WTC11 (cell line): ENCODE measurements around the gene SSH3. TPM values are rescaled to one million over a fixed set of nuclear protein-coding genes. Genes with fewer than 3 reads are reported as not detected.

Experiments
- ATAC-seq: fragments of 200-7000 bp; cut with Tn5 transposase; 2 replicates; pipeline ENCODE4 v1.10.0; 2021; ENCODE audit warnings: mild to moderate bottlenecking, moderate library complexity
- CTCF ChIA-PET: fragments of 300-600 bp; sonication (Branson Sonifier 250); formaldehyde crosslinking; loops from one replicate; lab custom pipeline; 2021; ENCODE audit warnings: antibody characterized with exemption; lab: Charles Lee
- POLR2A ChIA-PET: fragments of 350-600 bp; sonication (Branson Sonifier 250); formaldehyde crosslinking; loops from one replicate; lab custom pipeline; 2021; ENCODE audit warnings: antibody characterized with exemption; lab: Charles Lee
- DNase-seq: peaks from one replicate; pipeline ENCODE4 v3.0.0; 2021; ENCODE audit warnings: low spot score
- H3K27ac Mint-ChIP-seq: 2 replicates; pipeline ENCODE4 v1.8.0; 2021; ENCODE audit warnings: mixed read lengths
- H3K27me3 Mint-ChIP-seq: 2 replicates; pipeline ENCODE4 v1.8.0; 2021; ENCODE audit warnings: low read depth, mild to moderate bottlenecking, moderate library complexity, mixed read lengths
- H3K36me3 Mint-ChIP-seq: 2 replicates; pipeline ENCODE4 v1.8.0; 2021; ENCODE audit warnings: mixed read lengths
- H3K4me1 Mint-ChIP-seq: 2 replicates; pipeline ENCODE4 v1.8.0; 2022; ENCODE audit warnings: mixed read lengths
- H3K4me3 Mint-ChIP-seq: 2 replicates; pipeline ENCODE4 v1.8.0; 2021; ENCODE audit warnings: mild to moderate bottlenecking, moderate library complexity, mixed read lengths
- H3K9me3 Mint-ChIP-seq: 2 replicates; pipeline ENCODE4 v1.8.0; 2021; ENCODE audit warnings: mixed read lengths
- ATF1 ChIP-seq: sonication (generic); formaldehyde crosslinking; IDR thresholded peaks from 2 replicates; pipeline ENCODE4 v1.8.1; 2023; ENCODE audit warnings: mild to moderate bottlenecking, moderate library complexity, missing genetic modification reagents
- GRHL2 ChIP-seq: fragments of 250-450 bp; sonication (Bioruptor Pico); IDR thresholded peaks from 2 replicates; pipeline ENCODE4 v1.8.0; 2022; ENCODE audit warnings: mild to moderate bottlenecking, moderate library complexity; ENCODE audit not compliant: insufficient replicate concordance, severe bottlenecking
- HMGA2 ChIP-seq: fragments of 250-450 bp; sonication (Bioruptor Pico); IDR thresholded peaks from 2 replicates; pipeline ENCODE4 v1.4.0; 2021; ENCODE audit warnings: mild to moderate bottlenecking, moderate library complexity
- JAZF1 ChIP-seq: fragments of 250-450 bp; sonication (Bioruptor Pico); IDR thresholded peaks from 2 replicates; pipeline ENCODE4 v1.9.0; 2021; ENCODE audit warnings: moderate library complexity, mild to moderate bottlenecking, inconsistent platforms
- JUN ChIP-seq: sonication (generic); formaldehyde crosslinking; IDR thresholded peaks from 2 replicates; pipeline ENCODE4 v1.8.0; 2023; ENCODE audit warnings: mild to moderate bottlenecking, missing genetic modification reagents
- MYBL2 ChIP-seq: sonication (generic); formaldehyde crosslinking; IDR thresholded peaks from 2 replicates; pipeline ENCODE4 v1.8.1; 2023; ENCODE audit warnings: mild to moderate bottlenecking, moderate library complexity, missing genetic modification reagents
- NFE2L1 ChIP-seq: sonication (generic); formaldehyde crosslinking; IDR thresholded peaks from 2 replicates; pipeline ENCODE4 v1.8.1; 2023; ENCODE audit warnings: missing genetic modification reagents
- NR2C2 ChIP-seq: sonication (generic); formaldehyde crosslinking; IDR thresholded peaks from 2 replicates; pipeline ENCODE4 v1.8.0; 2022; ENCODE audit warnings: mild to moderate bottlenecking, missing genetic modification reagents
- RORB ChIP-seq: fragments of 250-450 bp; sonication (Bioruptor Pico); IDR thresholded peaks from 2 replicates; pipeline ENCODE4 v1.9.0; 2021; ENCODE audit warnings: mild to moderate bottlenecking
- TEAD1 ChIP-seq: sonication (generic); formaldehyde crosslinking; IDR thresholded peaks from 2 replicates; pipeline ENCODE4 v1.8.0; 2022; ENCODE audit warnings: mild to moderate bottlenecking, missing genetic modification reagents
- TEAD4 ChIP-seq: sonication (generic); formaldehyde crosslinking; IDR thresholded peaks from 2 replicates; pipeline ENCODE4 v1.8.0; 2022; ENCODE audit warnings: mild to moderate bottlenecking, missing genetic modification reagents
- TP53 ChIP-seq: sonication (generic); formaldehyde crosslinking; IDR thresholded peaks from 2 replicates; pipeline ENCODE4 v1.8.1; 2023; ENCODE audit warnings: mild to moderate bottlenecking, missing genetic modification reagents
- ZBTB21 ChIP-seq: sonication (generic); formaldehyde crosslinking; IDR thresholded peaks from 2 replicates; pipeline ENCODE4 v1.8.1; 2023; ENCODE audit warnings: mild to moderate bottlenecking, missing genetic modification reagents, borderline replicate concordance
- ZNF317 ChIP-seq: sonication (generic); formaldehyde crosslinking; IDR thresholded peaks from 2 replicates; pipeline ENCODE4 v1.8.1; 2023; ENCODE audit warnings: low read depth, mild to moderate bottlenecking, moderate library complexity, missing genetic modification reagents, borderline replicate concordance
- ZNF396 ChIP-seq: fragments of 250-450 bp; sonication (Bioruptor Pico); IDR thresholded peaks from 2 replicates; pipeline ENCODE4 v1.8.0; 2021; ENCODE audit warnings: mild to moderate bottlenecking, moderate library complexity, borderline replicate concordance
- ZNF416 ChIP-seq: fragments of 250-450 bp; sonication (Bioruptor Pico); IDR thresholded peaks from 2 replicates; pipeline ENCODE4 v1.9.0; 2021; ENCODE audit warnings: mild to moderate bottlenecking, inconsistent platforms
- total RNA-seq: library from RNA; stranded (reverse); gene quantifications from 3 replicates; pipeline ENCODE4 v1.2.3, GENCODE V29; 2021
- TF ChIP-seq, protein P1 (sequence below): sonication (generic); formaldehyde crosslinking; IDR thresholded peaks from 2 replicates; pipeline ENCODE4 v1.8.0; 2022; ENCODE audit warnings: missing genetic modification reagents
- TF ChIP-seq, protein P2 (sequence below): sonication (generic); formaldehyde crosslinking; IDR thresholded peaks from 2 replicates; pipeline ENCODE4 v1.8.1; 2023; ENCODE audit warnings: mild to moderate bottlenecking, missing genetic modification reagents, moderate library complexity
- TF ChIP-seq, protein P3 (sequence below): fragments of 250-450 bp; sonication (Bioruptor Pico); IDR thresholded peaks from 2 replicates; pipeline ENCODE4 v1.8.0; 2021; ENCODE audit warnings: mild to moderate bottlenecking
- TF ChIP-seq, protein P4 (sequence below): sonication (generic); formaldehyde crosslinking; IDR thresholded peaks from 2 replicates; pipeline ENCODE4 v1.8.1; 2023; ENCODE audit warnings: mild to moderate bottlenecking, missing genetic modification reagents, borderline replicate concordance
- TF ChIP-seq, protein P5 (sequence below): sonication (generic); formaldehyde crosslinking; IDR thresholded peaks from 2 replicates; pipeline ENCODE4 v1.8.0; 2023; ENCODE audit warnings: missing genetic modification reagents
- TF ChIP-seq, protein P6 (sequence below): sonication (generic); formaldehyde crosslinking; IDR thresholded peaks from 2 replicates; pipeline ENCODE4 v1.8.1; 2022; ENCODE audit warnings: mild to moderate bottlenecking, moderate library complexity, missing genetic modification reagents
- TF ChIP-seq, protein P7 (sequence below): sonication (generic); formaldehyde crosslinking; conservative IDR thresholded peaks from 2 replicates; pipeline ENCODE4 v1.8.1; 2022; ENCODE audit warnings: mild to moderate bottlenecking, missing genetic modification reagents

Gene SSH3
- total RNA-seq, 1 experiment from 2014 or later: 42.3 TPM

DNA sequence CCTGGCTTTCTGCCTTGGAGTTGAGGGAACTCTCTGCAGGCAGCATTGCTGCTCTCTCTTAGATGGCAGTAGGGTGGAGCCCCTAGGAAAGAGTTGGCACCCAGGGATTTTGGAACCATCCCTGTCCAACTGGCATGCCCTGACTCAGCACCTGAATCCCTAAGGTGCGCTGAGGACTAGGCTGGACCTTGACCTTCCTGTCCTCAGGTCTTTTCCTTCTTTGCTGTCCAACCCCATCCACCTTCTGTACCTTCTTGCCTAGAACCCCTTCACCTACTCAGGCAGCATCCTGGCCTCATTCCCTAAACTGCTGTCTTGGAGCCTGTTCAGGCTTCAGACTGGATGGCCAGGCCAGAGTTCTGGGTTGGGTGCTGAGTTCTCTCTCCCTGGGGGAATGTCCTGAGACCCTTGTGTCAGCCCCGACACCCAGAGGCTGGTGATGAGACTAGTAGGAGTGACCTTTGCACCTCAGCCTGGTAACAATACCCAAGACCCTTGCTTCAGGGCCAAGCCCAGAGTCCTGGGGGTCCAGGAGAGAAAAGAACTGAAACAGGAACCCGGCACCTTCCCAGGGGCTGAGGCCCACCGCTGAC, 52.6 kb downstream of the SSH3 start:
- Mint-ChIP-seq H3K36me3 (no peaks in the 10 kb centered on the region), H3K9me3 (no peaks in the 10 kb centered on the region), H3K4me1 (peaks cover 30% of the 10 kb centered on the region), H3K27me3 (peaks cover 22% of the 10 kb centered on the region), H3K4me3 (no peak overlapping the region), H3K27ac (no peak overlapping the region)
- CTCF ChIA-PET: interaction anchor here (1.1 to 10.1 kb wide), 6 partner anchors 10 to 258 kb away, joined by 3 to 842 read pairs (median 14); partner anchors contain the start of genes CLCF1 and PPP1CA
- POLR2A ChIA-PET: no interaction called here
- ATAC-seq (no peak), DNase-seq (no peak)
- TF ChIP-seq ZNF317 (no peak), TEAD1 (no peak), ZBTB21 (no peak), GRHL2 (CRISPR knock-in tag) (no peak)
- TF ChIP-seq, protein P1, sequence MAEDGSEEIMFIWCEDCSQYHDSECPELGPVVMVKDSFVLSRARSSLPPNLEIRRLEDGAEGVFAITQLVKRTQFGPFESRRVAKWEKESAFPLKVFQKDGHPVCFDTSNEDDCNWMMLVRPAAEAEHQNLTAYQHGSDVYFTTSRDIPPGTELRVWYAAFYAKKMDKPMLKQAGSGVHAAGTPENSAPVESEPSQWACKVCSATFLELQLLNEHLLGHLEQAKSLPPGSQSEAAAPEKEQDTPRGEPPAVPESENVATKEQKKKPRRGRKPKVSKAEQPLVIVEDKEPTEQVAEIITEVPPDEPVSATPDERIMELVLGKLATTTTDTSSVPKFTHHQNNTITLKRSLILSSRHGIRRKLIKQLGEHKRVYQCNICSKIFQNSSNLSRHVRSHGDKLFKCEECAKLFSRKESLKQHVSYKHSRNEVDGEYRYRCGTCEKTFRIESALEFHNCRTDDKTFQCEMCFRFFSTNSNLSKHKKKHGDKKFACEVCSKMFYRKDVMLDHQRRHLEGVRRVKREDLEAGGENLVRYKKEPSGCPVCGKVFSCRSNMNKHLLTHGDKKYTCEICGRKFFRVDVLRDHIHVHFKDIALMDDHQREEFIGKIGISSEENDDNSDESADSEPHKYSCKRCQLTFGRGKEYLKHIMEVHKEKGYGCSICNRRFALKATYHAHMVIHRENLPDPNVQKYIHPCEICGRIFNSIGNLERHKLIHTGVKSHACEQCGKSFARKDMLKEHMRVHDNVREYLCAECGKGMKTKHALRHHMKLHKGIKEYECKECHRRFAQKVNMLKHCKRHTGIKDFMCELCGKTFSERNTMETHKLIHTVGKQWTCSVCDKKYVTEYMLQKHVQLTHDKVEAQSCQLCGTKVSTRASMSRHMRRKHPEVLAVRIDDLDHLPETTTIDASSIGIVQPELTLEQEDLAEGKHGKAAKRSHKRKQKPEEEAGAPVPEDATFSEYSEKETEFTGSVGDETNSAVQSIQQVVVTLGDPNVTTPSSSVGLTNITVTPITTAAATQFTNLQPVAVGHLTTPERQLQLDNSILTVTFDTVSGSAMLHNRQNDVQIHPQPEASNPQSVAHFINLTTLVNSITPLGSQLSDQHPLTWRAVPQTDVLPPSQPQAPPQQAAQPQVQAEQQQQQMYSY (CRISPR knock-in tag): no peak
- TF ChIP-seq, protein P2, sequence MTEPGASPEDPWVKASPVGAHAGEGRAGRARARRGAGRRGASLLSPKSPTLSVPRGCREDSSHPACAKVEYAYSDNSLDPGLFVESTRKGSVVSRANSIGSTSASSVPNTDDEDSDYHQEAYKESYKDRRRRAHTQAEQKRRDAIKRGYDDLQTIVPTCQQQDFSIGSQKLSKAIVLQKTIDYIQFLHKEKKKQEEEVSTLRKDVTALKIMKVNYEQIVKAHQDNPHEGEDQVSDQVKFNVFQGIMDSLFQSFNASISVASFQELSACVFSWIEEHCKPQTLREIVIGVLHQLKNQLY: no peak
- TF ChIP-seq, protein P3, sequence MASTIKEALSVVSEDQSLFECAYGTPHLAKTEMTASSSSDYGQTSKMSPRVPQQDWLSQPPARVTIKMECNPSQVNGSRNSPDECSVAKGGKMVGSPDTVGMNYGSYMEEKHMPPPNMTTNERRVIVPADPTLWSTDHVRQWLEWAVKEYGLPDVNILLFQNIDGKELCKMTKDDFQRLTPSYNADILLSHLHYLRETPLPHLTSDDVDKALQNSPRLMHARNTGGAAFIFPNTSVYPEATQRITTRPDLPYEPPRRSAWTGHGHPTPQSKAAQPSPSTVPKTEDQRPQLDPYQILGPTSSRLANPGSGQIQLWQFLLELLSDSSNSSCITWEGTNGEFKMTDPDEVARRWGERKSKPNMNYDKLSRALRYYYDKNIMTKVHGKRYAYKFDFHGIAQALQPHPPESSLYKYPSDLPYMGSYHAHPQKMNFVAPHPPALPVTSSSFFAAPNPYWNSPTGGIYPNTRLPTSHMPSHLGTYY: no peak
- TF ChIP-seq, protein P4, sequence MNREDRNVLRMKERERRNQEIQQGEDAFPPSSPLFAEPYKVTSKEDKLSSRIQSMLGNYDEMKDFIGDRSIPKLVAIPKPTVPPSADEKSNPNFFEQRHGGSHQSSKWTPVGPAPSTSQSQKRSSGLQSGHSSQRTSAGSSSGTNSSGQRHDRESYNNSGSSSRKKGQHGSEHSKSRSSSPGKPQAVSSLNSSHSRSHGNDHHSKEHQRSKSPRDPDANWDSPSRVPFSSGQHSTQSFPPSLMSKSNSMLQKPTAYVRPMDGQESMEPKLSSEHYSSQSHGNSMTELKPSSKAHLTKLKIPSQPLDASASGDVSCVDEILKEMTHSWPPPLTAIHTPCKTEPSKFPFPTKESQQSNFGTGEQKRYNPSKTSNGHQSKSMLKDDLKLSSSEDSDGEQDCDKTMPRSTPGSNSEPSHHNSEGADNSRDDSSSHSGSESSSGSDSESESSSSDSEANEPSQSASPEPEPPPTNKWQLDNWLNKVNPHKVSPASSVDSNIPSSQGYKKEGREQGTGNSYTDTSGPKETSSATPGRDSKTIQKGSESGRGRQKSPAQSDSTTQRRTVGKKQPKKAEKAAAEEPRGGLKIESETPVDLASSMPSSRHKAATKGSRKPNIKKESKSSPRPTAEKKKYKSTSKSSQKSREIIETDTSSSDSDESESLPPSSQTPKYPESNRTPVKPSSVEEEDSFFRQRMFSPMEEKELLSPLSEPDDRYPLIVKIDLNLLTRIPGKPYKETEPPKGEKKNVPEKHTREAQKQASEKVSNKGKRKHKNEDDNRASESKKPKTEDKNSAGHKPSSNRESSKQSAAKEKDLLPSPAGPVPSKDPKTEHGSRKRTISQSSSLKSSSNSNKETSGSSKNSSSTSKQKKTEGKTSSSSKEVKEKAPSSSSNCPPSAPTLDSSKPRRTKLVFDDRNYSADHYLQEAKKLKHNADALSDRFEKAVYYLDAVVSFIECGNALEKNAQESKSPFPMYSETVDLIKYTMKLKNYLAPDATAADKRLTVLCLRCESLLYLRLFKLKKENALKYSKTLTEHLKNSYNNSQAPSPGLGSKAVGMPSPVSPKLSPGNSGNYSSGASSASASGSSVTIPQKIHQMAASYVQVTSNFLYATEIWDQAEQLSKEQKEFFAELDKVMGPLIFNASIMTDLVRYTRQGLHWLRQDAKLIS (CRISPR knock-in tag): no peak

DNA sequence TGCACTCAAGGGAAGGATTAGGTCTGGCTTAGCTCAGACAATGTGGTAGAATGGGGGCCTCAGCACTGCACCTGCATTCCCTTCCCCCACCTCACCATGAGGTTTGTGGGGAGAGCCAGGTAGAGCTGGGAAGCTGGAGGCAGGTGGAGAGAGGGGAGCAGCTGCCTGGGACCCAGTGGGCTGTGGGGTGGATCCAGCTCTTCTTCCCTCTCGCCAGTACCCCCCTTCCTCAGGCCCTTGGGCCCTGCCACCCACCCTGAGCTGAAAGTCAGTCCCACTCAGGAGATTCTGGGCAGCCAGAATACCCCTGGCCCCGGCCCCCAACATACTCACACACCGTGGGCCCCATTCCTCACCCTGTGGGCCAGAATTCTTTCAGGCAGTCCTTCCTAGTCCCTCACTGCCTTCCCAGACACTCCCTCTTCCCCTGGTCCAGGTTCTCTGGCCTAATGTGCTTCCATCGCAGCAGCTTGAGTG, 53.1 kb downstream of the SSH3 start:
- Mint-ChIP-seq H3K36me3 (no peaks in the 10 kb centered on the region), H3K9me3 (no peaks in the 10 kb centered on the region), H3K4me1 (peaks cover 28% of the 10 kb centered on the region), H3K27ac (no peak overlapping the region), H3K4me3 (no peak overlapping the region), H3K27me3 (peaks cover 26% of the 10 kb centered on the region)
- CTCF ChIA-PET: interaction anchor here (0.7 to 10.1 kb wide), 10 partner anchors 10 to 258 kb away, joined by 3 to 842 read pairs (median 5); partner anchors contain the start of genes CLCF1 and PPP1CA
- DNase-seq: no peak
- ATAC-seq: no peak
- POLR2A ChIA-PET: interaction anchor here (1.0 kb wide), 1 partner anchor 20 kb away, joined by 3 read pairs; no protein-coding TSS in a partner anchor
- TF ChIP-seq, protein P5, sequence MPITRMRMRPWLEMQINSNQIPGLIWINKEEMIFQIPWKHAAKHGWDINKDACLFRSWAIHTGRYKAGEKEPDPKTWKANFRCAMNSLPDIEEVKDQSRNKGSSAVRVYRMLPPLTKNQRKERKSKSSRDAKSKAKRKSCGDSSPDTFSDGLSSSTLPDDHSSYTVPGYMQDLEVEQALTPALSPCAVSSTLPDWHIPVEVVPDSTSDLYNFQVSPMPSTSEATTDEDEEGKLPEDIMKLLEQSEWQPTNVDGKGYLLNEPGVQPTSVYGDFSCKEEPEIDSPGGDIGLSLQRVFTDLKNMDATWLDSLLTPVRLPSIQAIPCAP (CRISPR knock-in tag): no peak
- TF ChIP-seq, protein P6, sequence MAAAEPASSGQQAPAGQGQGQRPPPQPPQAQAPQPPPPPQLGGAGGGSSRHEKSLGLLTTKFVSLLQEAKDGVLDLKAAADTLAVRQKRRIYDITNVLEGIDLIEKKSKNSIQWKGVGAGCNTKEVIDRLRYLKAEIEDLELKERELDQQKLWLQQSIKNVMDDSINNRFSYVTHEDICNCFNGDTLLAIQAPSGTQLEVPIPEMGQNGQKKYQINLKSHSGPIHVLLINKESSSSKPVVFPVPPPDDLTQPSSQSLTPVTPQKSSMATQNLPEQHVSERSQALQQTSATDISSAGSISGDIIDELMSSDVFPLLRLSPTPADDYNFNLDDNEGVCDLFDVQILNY (CRISPR knock-in tag): no peak
- TF ChIP-seq, protein P7, sequence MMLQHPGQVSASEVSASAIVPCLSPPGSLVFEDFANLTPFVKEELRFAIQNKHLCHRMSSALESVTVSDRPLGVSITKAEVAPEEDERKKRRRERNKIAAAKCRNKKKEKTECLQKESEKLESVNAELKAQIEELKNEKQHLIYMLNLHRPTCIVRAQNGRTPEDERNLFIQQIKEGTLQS (CRISPR knock-in tag): no peak
- no peak for TF ChIP-seq HMGA2 (CRISPR knock-in tag)
- TF ChIP-seq TP53: no peak
- no peak for TF ChIP-seq ATF1 (CRISPR knock-in tag)
- no peak for TF ChIP-seq TEAD4 (CRISPR knock-in tag)
- TF ChIP-seq, protein P3: no peak
- TF ChIP-seq MYBL2: no peak
- TF ChIP-seq NFE2L1 (CRISPR knock-in tag): no peak
- no peak for TF ChIP-seq RORB (CRISPR knock-in tag)
- no peak for TF ChIP-seq ZNF416 (CRISPR knock-in tag)
- no peak for TF ChIP-seq JUN (CRISPR knock-in tag)
- no peak for TF ChIP-seq NR2C2 (CRISPR knock-in tag)
- TF ChIP-seq ZNF396 (CRISPR knock-in tag): no peak
- TF ChIP-seq JAZF1 (CRISPR knock-in tag): no peak
